Stimulated activated CD8-positive, alpha-beta memory T cell treated with anti-CD3 and anti-CD28 coated beads, Interleukin-12 subunit alpha, Interleukin-12 subunit beta, amount 100 ng/mL, for 1 hour (primary cell): ENCODE results near the gene PPIL3.
"Not testable (repeated sequence)": the region's sequence is repeated elsewhere in the genome, so short reads cannot be mapped to it uniquely, and the experiment has no call there.

Source experiments
- DNase-seq: peaks from one replicate; pipeline ENCODE4 v3.0.0-alpha.2; 2020; ENCODE audit warnings: low read depth

Gene PPIL3

DNA sequence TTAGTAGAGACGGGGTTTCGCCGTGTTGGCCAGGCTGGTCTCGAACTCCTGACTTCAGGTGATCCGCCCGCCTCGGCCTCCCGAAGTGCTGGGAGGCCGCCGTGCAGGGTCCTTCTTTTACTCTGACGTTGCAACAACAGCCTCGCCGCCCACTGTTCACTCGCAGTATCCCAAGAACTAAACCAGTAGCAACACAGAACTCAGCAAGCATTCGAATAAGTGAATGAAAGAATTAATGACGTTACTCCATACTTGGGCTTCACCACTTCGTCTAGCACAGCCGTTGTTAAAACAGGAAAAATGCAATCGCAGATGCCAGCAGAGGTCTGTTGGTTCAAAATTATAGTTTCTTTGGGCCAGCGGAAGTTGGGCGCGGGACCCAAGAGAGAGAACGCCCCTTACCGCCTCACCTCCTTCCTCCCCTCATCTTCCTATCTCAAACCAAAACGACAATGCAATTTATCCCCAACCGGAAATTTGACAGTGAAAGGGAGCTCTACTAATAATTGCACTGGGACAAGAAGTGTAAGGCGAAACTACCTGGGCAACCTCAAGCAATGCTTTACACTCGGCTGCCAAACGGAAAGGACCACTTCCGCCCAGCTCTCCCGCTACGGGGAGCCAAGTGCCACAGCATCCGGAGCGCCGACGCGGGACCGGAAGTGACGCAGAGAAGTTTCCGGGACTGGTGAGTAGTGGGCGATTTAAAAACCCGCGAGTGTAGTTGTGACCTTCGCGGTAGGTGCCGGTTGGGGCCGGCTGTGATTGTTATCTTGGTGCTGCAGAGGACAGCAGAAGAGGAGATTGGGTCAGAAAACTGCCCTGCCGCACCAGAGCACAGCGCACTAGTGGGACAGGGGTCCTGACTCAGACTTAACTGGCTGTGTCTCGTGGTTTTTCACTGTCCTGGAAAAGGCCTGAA is at the start of gene PPIL3, which contains the start of gene NIF3L1:
Gene PPIL3 (minus strand): TSS at position 374 of the 922 bp plus-strand sequence. CDS start 1,462 bp downstream, outside the sequence.
Gene NIF3L1 (plus strand): TSS at position 668 of the 922 bp plus-strand sequence. CDS start 2,573 bp downstream, outside the sequence.
- DNase-seq: peak; percentile 97

GRCh38 chr2:200930947-200931626 is 42.2 kb upstream of the PPIL3 start:
- no peak for DNase-seq

DNA sequence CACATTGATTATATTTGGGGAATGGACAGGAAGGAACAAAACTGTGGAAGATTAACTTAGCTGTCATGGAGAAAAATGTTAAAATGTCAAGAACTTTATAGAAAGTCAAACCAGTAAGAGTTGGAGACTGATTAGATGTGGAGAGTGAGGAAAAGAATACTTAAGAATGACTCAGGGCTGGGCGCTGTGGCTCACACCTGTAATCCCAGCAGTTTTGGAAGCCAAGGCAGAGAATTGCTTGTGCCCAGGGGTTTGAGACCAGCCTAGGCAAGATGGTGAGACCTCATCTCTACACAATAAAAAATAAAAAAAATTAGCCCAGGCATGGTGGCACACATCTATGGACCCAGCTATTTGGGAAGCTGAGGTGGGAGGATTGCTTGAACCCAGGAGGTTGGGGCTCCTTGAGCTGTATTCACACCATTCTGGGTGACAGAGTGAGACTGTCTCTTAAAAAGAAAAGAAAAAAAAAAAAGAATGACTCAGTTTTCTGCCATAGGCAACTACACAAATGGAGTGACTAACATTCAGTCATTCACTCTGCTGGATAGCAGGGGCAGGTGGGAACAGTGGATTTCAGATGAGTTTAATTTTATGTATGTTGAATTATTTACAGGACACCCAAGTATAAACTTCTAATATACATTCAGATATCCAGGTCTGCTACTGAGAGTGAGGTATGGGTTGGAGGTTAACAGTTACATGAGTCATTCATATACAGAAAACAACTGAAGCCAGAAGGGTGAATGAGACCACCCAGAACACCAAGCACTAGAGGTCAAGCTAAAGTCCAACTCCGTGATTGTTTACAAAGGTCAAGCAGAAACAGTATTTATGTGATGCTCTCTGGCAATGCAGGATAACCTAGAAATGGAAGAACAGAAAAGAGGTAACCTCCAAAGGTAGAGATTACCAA is 40.7 kb upstream of the PPIL3 start:
- DNase-seq: no peak

- DNase-seq: no peak
Measured at GRCh38 chr2:200922439-200922838, 33.6 kb upstream of the PPIL3 start.

DNA sequence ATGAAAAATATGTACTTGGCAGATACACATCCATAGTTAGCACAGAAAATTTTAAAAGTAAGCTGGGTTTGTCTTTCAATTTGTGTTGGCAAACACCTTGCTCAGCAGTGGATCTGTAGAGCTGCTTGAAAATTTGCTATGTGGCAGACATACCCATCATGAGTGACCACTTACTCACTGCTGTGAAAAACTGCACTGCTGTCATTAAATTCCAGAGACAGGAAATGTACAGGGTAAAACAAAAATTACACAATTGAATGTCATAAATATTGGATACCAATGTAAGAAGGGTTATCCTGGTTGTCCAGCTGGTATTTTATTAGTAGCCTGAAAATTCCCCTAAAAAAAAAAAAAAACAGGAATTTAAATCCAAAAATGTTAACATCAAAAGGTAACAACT is 24.8 kb upstream of the PPIL3 start:
- DNase-seq: no peak

DNA sequence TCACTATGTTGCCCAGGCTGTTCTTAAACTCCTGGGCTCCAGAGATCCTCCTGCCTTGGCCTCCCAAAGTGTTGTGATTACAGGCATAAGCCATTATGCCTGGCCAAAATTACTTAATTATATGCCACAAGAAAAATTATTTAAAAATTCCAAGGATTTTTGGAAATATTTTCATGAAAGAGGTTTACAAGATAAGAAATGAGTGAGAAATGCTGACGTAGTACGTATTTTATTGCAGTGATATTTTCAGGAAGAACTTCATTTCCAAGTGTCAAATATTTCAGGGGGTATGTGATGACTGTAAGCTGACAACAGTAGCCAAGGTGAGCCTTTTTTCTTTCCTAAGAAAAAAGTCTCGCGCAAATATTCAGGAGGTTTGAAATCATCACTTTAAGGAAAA is 21.1 kb upstream of the PPIL3 start:
- DNase-seq: no peak

DNA sequence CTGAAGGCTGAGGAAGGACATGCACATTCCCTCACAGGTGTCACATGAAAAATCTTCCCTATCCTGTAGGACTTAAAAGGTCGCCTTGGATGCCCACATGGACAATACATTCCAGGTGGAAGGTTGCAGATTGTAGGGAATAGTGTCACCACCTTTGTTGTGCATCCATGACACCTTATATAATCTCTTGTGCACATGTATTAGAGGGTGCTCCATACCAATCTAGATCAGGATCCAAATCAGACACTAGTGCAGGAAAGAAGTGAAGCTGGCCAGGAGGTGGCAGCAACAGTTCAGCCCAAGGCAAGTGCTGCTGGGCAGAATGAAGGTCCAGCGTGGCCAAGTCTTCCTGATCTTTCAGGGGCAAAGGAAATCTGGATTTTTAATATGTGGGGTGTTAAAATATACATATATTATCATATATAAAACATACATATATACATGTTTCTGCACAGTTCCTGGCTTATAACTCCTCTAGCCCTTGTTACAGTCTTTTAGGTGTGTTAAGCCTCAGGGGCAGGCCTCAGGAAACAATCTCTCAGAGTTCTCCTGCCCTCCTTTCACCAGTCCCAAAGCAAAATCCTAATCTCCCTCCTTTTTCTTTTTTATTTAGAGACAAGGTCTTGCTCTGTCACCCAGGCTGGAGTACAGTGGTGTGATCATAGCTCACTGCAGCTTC is 16.9 kb upstream of the PPIL3 start:
- DNase-seq: peak; percentile 13

DNA sequence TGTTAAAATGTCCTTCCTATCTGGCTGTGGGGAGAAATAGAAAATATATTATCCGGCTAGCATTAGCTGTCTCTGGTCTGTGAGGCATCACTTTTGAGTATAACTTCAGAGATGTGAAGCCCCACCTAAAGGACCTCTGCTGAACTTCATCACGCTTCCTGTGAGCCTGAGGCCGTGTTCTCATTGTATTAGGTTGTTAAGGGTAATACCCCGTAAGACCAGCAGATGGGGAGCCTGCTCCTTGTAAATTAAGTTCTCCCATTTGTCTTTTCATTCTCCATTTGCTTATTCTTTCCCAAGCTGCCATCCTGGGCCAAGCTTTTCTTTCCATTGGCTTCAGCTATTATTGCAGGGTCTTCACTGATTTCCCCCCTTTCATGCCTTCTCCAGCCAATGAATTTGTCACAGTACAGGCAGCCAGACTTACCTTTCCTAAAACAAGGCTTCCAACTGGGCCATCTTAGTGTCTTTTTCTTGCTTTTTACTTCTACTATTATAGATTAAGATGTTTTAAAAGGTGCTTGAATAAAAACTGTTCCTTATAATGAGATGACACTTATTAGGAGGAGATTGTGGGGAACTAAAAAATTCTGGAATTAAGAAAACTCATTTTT is 12.7 kb upstream of the PPIL3 start:
- DNase-seq: peak; percentile 49

DNA sequence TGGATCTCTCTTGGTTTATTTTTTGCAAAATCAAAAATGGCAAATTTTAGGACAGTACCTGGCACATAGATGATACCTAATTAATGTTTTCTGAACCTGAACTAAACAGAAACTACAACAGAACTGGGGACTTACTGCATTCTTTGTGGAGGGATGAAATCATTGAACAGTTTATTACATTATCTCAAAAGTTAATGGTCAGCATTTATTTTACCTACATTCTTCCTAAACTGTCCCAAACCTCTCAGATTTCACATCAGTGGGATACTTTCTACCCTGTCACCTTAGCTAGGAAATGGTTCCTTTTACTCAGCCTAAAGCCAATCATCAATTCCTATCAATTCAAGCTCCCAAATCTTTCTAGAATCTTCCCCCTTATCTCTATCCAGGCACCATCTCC is 10.6 kb upstream of the PPIL3 start:
- DNase-seq: no peak

DNA sequence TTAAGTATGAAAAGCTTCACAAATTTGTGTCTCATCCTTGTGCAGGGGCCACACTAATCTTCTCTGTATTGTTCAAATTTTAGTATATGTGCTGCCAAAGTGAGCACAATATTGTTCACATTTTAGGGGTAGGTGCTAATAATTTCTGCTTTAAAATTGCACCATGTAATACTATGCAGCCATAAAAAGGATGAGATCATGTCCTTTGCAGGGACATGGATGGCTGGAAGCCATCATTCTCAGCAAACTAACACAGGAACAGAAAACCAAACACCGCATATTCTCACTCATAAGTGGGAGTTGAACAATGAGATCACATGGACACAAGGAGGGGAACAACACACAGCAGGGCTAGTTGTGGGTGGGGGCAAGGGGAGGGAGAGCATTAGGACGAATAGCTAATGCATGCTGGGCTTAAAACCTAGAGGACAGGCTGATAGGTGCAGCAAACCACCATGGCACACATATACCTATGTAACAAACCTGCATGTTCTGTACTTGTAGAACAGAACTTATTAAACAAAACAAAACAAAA is 7.1 kb downstream of the PPIL3 start:
- DNase-seq: not testable (repeated sequence)

- DNase-seq: no peak
Measured at GRCh38 chr2:200878289-200878880, 10.5 kb downstream of the PPIL3 start.

DNA sequence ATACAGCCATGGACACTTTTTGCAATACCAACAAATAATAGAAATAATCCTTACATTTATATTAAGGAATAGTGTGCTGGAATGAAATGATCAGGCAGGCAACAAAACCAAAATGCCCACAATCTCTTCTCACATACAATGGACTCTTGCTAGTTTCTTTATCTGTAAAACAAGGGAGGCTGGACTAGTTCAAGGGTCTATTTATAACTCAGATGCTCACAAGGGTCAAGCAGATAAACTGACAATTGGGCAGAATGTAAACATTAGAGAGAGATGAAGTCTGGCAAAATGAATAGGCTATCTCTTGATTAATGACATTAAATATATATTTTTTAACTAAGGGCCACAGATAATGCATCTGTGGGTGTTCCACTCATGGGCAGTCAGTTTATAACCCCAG is 11.4 kb downstream of the PPIL3 start:
- DNase-seq: no peak

DNA sequence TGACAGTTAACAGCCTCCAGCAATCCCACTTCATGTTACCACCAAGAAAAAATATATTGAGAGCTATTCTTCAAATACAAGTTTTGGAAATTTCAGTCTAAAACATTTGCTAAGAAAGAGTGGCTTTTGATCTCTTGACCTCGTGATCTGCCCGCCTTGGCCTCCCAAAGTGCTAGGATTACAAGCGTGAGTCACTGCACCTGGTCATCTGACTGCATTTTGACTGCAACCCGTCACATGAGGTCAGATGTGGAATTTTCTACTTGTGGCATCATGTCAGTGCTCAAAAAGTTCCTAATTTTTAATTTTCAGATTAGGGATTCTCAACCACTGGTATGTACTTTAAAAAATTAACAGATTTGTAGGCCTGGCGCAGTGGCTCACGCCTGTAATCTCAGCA is 15.3 kb downstream of the PPIL3 start:
- no peak for DNase-seq

- DNase-seq: no peak
Measured at GRCh38 chr2:200871151-200871550, 17.7 kb downstream of the PPIL3 start.

DNA sequence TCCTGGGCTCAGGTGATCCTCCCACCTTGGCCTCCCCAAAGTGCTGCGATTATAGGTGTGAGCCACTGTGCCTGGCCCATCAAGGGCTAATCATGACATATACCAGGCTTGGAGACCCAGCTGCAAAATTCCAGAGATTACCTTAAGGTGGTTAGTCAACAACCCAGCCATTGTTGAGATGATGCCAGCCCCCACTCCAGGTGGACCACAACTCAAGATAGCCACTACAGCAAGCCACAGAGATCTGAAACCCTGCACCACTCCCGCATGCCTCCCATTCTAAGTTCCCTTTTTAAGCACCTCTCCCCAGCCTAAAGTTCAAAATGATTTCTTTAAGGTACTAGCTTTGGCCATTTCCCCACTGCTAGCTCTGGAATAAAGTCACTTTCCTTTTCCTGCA is 19.9 kb downstream of the PPIL3 start:
- no peak for DNase-seq

- DNase-seq: peak; percentile 95
Measured at GRCh38 chr2:200864176-200865034, 24.5 kb downstream of the PPIL3 start, which contains the start of gene CLK1. CLK1 (minus strand) TSS chr2:200864658; CDS start chr2:200861862, 2,796 bp downstream.

DNA sequence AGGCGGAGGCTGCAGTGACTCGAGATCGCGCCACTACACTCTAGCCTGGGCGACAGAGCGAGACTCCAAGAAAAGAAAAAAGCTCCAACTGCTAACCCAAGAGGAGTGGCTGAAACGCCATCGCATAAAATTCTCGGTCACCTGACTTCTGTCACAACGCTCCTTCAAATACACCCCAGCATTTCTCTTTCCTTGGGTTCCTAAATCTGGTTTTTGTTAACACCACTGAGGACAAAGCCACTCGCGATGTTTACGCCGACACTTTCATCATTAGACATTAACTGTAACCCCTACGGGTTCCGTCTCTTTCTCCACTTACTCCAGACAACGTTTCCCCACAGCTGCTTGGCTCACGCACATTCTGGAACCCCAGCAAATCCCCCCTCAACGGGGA is 25.1 kb downstream of the PPIL3 start:
- DNase-seq: no peak

- DNase-seq: peak; percentile 40
Measured at GRCh38 chr2:200862532-200863000, 26.3 kb downstream of the PPIL3 start.

DNA sequence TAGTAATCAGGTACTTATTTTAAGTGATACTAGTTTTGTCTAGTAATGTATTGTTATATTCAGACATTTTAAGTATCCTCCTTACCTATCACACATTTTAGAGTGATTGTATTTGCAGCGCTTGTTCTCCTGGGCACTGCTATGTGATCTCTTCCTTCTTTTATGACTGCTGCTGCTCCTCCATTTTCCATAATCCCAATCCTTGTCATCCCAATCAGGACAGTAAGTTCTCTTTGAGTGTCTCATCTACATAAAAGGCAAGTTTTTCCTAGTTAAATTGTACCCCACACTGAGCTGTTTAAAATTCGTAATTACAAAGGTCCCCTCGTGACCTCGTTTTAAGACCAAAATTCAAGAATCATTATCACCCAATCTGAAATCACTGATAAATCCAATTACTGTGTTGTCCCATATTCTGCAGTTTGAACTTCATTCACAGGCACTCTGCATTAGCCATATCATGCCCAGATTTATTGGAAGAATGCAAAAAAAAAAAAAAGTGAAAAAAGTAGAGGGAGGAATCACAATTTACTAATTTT is 27.2 kb downstream of the PPIL3 start:
- no peak for DNase-seq
